HepG2 (cell line): ENCODE measurements around the gene EPS8. TPM values are rescaled to one million over a fixed set of nuclear protein-coding genes. Genes with fewer than 3 reads are reported as not detected.

Experiments used
- ATAC-seq: fragments of 200-7000 bp; cut with Tn5 transposase; 3 replicates; pipeline ENCODE4 v1.9.1; 2020; ENCODE audit warnings: mild to moderate bottlenecking, moderate library complexity
- BruUV-seq: library from RNA; stranded (reverse); fragments of 400-500 nt; replicated peaks from 2 replicates; lab custom pipeline; 2021; lab: Mats Ljungman, UMichigan
- CTCF ChIA-PET: fragments of 300-600 bp; formaldehyde crosslinking; extraction: SDS; loops from one replicate; lab custom pipeline; 2021; ENCODE audit warnings: low total read pairs, inconsistent platforms, low intra/inter-chr PET ratio; lab: Yijun Ruan, JAX
- POLR2A ChIA-PET: fragments of 350-600 bp; sonication (Branson Sonifier 250); formaldehyde crosslinking; loops from one replicate; lab custom pipeline; 2020; ENCODE audit warnings: antibody characterized with exemption, inconsistent platforms; lab: Yijun Ruan, JAX
- DNase-seq: peaks from one replicate; pipeline ENCODE4 v3.0.0-alpha.2; 2015; ENCODE audit warnings: low spot score
- FAIRE-seq: peaks from 3 replicates; lab custom pipeline; 2011; peaks lifted over from hg19 to GRCh38; lab: Jason Lieb, UNC
- H2AFZ ChIP-seq: one replicate; pipeline ENCODE4 v1.6.1; 2011; ENCODE audit warnings: low read length, inconsistent platforms
- H3K27ac ChIP-seq: fragments of 300-600 bp; 3 replicates; pipeline ENCODE4 v1.8.0; 2011; ENCODE audit warnings: mixed run types, mild to moderate bottlenecking, mixed read lengths, low read length, inconsistent platforms; ENCODE audit not compliant: insufficient read depth; ENCODE audit errors: extremely low read length
- H3K27me3 ChIP-seq, 2 experiments: fragments of 200-600 bp in 1 of 2; 2 replicates in 1 of 2; 3 replicates in 1 of 2; pipeline versions ENCODE4 v1.6.0 to v1.8.0; 2011; ENCODE audit warnings: low read length in 2 of 2, mild to moderate bottlenecking in 2 of 2, moderate library complexity in 2 of 2, inconsistent platforms in 1 of 2; ENCODE audit not compliant: insufficient read depth in 2 of 2, control insufficient read depth in 1 of 2
- H3K36me3 ChIP-seq, 2 experiments: fragments of 200-600 bp in 1 of 2; replicated peaks in 1 of 2; 2 replicates in 1 of 2; 3 replicates in 1 of 2; pipeline versions ENCODE4 v1.5.1 to v1.8.0; 2011; ENCODE audit warnings: low read length in 2 of 2, inconsistent platforms in 1 of 2; ENCODE audit not compliant: insufficient read depth in 2 of 2, control insufficient read depth in 1 of 2
- H3K4me1 ChIP-seq: 2 replicates; pipeline ENCODE4 v1.5.1; 2012; ENCODE audit warnings: low read length, inconsistent platforms; ENCODE audit not compliant: insufficient read depth
- H3K4me2 ChIP-seq: 2 replicates; pipeline ENCODE4 v1.6.0; 2011; ENCODE audit warnings: low read depth, low read length, inconsistent platforms
- H3K4me3 ChIP-seq, 3 experiments: fragments of 200-600 bp in 1 of 3; sonication (generic), shearing (Covaris generic) in 1 of 3; replicated peaks in 1 of 3; 2 replicates each; pipeline ENCODE4 v1.5.1; 2011 to 2016; ENCODE audit warnings: low read length in 3 of 3, inconsistent platforms in 2 of 3, low read depth in 2 of 3, mild to moderate bottlenecking in 2 of 3, control low read depth in 1 of 3, mixed read lengths in 1 of 3; ENCODE audit not compliant: insufficient read depth in 1 of 3
- H3K79me2 ChIP-seq: one replicate; pipeline ENCODE4 v1.6.1; 2011; ENCODE audit warnings: low read length, inconsistent platforms; ENCODE audit not compliant: insufficient read depth
- H3K9ac ChIP-seq: 2 replicates; pipeline ENCODE4 v1.6.0; 2011; ENCODE audit warnings: mild to moderate bottlenecking, low read depth, low read length, inconsistent platforms; ENCODE audit not compliant: insufficient read depth
- H3K9me3 ChIP-seq: 2 replicates; pipeline ENCODE4 v1.5.1; 2012; ENCODE audit warnings: mild to moderate bottlenecking, low read length
- H4K20me1 ChIP-seq: 2 replicates; pipeline ENCODE4 v1.6.0; 2011; ENCODE audit warnings: inconsistent platforms, mild to moderate bottlenecking, low read length, moderate library complexity; ENCODE audit not compliant: insufficient read depth
- NR3C1 ChIP-seq: sonication (generic); formaldehyde crosslinking; IDR thresholded peaks from 2 replicates; pipeline ENCODE4 v1.4.0; 2020; ENCODE audit warnings: missing genetic modification reagents
- U2AF2 ChIP-seq: fragments of 200-400 bp; formaldehyde crosslinking; IDR thresholded peaks from 2 replicates; pipeline ENCODE4 v1.6.1; 2017; ENCODE audit warnings: low read depth, mild to moderate bottlenecking, low read length
- ZNF629 ChIP-seq: sonication (generic); formaldehyde crosslinking; conservative IDR thresholded peaks from 2 replicates; pipeline ENCODE4 v1.5.0; 2020; ENCODE audit warnings: missing genetic modification reagents
- WGBS: methylation state at CpG from one replicate; pipeline ENCODE4 v1.1.6; 2017; ENCODE audit warnings: low lambda C conversion rate; 5-methylcytosine and 5-hydroxymethylcytosine counted together
- in situ Hi-C: cut with HindIII; loops from 2 replicates; pipeline ENCODE4 v1.10.0; 2017; ENCODE audit warnings: low pct_unique_long_range_greater_than_20kb; ENCODE audit not compliant: extremely low pct_ligation_motif_present
- intact Hi-C: fragments of 100-400 bp; cut with micrococcal nuclease; formaldehyde crosslinking; loops from one replicate; pipeline ENCODE4 v1.10.0; 2022; ENCODE audit not compliant: unreplicated experiment
- polyA plus RNA-seq, 8 experiments: library from polyadenylated mRNA; depleted of rRNA in 3 of 8; stranded (reverse) in 7 of 8; unstranded in 1 of 8; fragments of >200 nt; fragmentation: Illumina TruSeq in 4 of 8; extraction: Trizol in 4 of 8; gene quantifications; 2 replicates each; pipeline versions ENCODE4 v1.2.1 to v1.2.3, GENCODE V29; 2011 to 2016; ENCODE audit warnings: low read depth in 4 of 8, missing spikeins in 1 of 8, mixed read lengths in 1 of 8; ENCODE audit not compliant: insufficient read depth in 1 of 8
- total RNA-seq, 5 experiments: library from RNA; depleted of rRNA; stranded (reverse); fragments of >200 nt; fragmentation: Illumina TruSeq; extraction: Trizol; gene quantifications; 2 replicates each; pipeline ENCODE4 v1.2.3, GENCODE V29; 2016; ENCODE audit warnings: low read depth in 1 of 5
- TF ChIP-seq, protein P1 (sequence below): sonication (generic); formaldehyde crosslinking; IDR thresholded peaks from 2 replicates; pipeline ENCODE4 v1.5.0; 2020; ENCODE audit warnings: mild to moderate bottlenecking, missing genetic modification reagents, borderline replicate concordance
- TF ChIP-seq, protein P2 (sequence below): IDR thresholded peaks from 2 replicates; pipeline ENCODE4 v1.6.1; 2012; ENCODE audit warnings: inconsistent platforms

The EPS8 gene
- total and polyA plus RNA-seq, 2 of the 13 experiments (the other 11 are each of a cell fraction or from before 2014, with no cell fraction given): 37.1 to 43.4 TPM

DNA sequence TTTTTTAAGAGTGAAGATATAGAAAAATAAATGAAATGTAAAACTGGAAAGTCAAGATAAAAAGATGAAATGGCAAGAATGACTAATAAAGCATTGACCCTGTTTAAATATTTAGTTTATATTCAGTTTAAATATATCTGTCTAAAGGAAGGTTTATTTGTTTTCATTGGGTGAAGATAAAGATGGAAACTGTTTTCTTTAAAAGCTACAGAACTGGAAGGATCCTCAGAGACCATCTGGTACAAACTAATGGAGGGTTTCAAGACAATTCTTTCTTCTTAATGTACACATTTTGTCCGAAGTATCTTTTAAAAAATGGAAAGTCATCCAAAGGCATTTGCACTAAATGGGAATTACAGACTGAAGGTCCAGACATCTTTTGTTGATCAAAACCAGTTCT is 142.6 kb downstream of the EPS8 start:
- Histone ChIP-seq H3K4me1 (no peaks in the 10 kb centered on the region), H3K9me3 (no peaks in the 10 kb centered on the region), H3K4me3 (no peak overlapping the region), H3K79me2 (no peaks in the 10 kb centered on the region), H3K4me2 (no peak overlapping the region), H3K27me3 (no peaks in the 10 kb centered on the region; a peak in 1 of 5 replicates), H3K9ac (no peak overlapping the region), H2AFZ (no peak overlapping the region), H4K20me1 (no peaks in the 10 kb centered on the region), H3K27ac (no peak overlapping the region), H3K36me3 (peaks cover 7 to 16% of the 10 kb centered on the region in 2 experiments)
- no TSS peak for BruUV-seq
- intact Hi-C loops (loop anchor here (5.0 kb wide), 2 partner anchors 36 to 54 kb away; no protein-coding TSS in a partner anchor), in situ Hi-C loops (no loop called here)
- FAIRE-seq: no peak
- TF ChIP-seq NR3C1 (CRISPR knock-in tag): no peak
- TF ChIP-seq, protein P1, sequence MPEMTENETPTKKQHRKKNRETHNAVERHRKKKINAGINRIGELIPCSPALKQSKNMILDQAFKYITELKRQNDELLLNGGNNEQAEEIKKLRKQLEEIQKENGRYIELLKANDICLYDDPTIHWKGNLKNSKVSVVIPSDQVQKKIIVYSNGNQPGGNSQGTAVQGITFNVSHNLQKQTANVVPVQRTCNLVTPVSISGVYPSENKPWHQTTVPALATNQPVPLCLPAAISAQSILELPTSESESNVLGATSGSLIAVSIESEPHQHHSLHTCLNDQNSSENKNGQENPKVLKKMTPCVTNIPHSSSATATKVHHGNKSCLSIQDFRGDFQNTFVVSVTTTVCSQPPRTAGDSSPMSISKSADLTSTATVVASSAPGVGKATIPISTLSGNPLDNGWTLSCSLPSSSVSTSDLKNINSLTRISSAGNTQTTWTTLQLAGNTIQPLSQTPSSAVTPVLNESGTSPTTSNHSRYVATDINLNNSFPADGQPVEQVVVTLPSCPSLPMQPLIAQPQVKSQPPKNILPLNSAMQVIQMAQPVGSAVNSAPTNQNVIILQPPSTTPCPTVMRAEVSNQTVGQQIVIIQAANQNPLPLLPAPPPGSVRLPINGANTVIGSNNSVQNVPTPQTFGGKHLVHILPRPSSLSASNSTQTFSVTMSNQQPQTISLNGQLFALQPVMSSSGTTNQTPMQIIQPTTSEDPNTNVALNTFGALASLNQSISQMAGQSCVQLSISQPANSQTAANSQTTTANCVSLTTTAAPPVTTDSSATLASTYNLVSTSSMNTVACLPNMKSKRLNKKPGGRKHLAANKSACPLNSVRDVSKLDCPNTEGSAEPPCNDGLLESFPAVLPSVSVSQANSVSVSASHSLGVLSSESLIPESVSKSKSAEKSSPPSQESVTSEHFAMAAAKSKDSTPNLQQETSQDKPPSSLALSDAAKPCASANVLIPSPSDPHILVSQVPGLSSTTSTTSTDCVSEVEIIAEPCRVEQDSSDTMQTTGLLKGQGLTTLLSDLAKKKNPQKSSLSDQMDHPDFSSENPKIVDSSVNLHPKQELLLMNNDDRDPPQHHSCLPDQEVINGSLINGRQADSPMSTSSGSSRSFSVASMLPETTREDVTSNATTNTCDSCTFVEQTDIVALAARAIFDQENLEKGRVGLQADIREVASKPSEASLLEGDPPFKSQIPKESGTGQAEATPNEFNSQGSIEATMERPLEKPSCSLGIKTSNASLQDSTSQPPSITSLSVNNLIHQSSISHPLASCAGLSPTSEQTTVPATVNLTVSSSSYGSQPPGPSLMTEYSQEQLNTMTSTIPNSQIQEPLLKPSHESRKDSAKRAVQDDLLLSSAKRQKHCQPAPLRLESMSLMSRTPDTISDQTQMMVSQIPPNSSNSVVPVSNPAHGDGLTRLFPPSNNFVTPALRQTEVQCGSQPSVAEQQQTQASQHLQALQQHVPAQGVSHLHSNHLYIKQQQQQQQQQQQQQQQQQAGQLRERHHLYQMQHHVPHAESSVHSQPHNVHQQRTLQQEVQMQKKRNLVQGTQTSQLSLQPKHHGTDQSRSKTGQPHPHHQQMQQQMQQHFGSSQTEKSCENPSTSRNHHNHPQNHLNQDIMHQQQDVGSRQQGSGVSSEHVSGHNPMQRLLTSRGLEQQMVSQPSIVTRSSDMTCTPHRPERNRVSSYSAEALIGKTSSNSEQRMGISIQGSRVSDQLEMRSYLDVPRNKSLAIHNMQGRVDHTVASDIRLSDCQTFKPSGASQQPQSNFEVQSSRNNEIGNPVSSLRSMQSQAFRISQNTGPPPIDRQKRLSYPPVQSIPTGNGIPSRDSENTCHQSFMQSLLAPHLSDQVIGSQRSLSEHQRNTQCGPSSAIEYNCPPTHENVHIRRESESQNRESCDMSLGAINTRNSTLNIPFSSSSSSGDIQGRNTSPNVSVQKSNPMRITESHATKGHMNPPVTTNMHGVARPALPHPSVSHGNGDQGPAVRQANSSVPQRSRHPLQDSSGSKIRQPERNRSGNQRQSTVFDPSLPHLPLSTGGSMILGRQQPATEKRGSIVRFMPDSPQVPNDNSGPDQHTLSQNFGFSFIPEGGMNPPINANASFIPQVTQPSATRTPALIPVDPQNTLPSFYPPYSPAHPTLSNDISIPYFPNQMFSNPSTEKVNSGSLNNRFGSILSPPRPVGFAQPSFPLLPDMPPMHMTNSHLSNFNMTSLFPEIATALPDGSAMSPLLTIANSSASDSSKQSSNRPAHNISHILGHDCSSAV (CRISPR knock-in tag): no peak
- TF ChIP-seq, protein P2, sequence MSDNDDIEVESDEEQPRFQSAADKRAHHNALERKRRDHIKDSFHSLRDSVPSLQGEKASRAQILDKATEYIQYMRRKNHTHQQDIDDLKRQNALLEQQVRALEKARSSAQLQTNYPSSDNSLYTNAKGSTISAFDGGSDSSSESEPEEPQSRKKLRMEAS: no peak
- no peak for TF ChIP-seq U2AF2
- no peak for TF ChIP-seq ZNF629 (CRISPR knock-in tag)
- 0% methylated on average over 1 of the region's 1 CpG for WGBS
- POLR2A ChIA-PET: no interaction called here
- CTCF ChIA-PET: no interaction called here
- ATAC-seq: no peak
- no peak for DNase-seq
